Hematopoietic multipotent progenitor cell (in vitro differentiated cells): Measurements from ENCODE around the gene ANKFY1. TPM values are rescaled to one million over a fixed set of nuclear protein-coding genes. Genes with fewer than 3 reads are reported as not detected.
"Not testable (repeated sequence)": the region's sequence is repeated elsewhere in the genome, so short reads cannot be mapped to it uniquely, and the experiment has no call there.

Experiments
- DNase-seq, 3 donors: peaks; one replicate each; pipeline ENCODE4 v3.0.0-alpha.2; 2011 to 2015; ENCODE audit warnings: low read depth in 2 of 3, low spot score in 2 of 3
- total RNA-seq: library from RNA; depleted of rRNA; stranded (reverse); fragments of >200 nt; gene quantifications from one replicate; pipeline ENCODE4 v1.2.3, GENCODE V29; 2012

ANKFY1 gene
- total RNA-seq, 1 donor = 35.3 TPM

GRCh38 chr17:4161192-4161966 lies 102.4 kb downstream of the ANKFY1 start:
- DNase-seq = peak in 1 of 3 donors; percentile 39

- no peak for DNase-seq
Measured at GRCh38 chr17:4160294-4160859, 103.4 kb downstream of the ANKFY1 start.

- no peak for DNase-seq
Measured at GRCh38 chr17:4159761-4160160, 104.0 kb downstream of the ANKFY1 start.

GRCh38 chr17:4157618-4158333 lies 106.0 kb downstream of the ANKFY1 start:
- DNase-seq = no peak

GRCh38 chr17:4156750-4157381 lies 106.9 kb downstream of the ANKFY1 start:
- DNase-seq = no peak

- DNase-seq = no peak
Measured at GRCh38 chr17:4155980-4156620, 107.7 kb downstream of the ANKFY1 start.

- no peak for DNase-seq
Measured at GRCh38 chr17:4154201-4154600, 109.6 kb downstream of the ANKFY1 start.

- no peak for DNase-seq
Measured at GRCh38 chr17:4152471-4152870, 111.3 kb downstream of the ANKFY1 start.

GRCh38 chr17:4150096-4150495 lies 113.7 kb downstream of the ANKFY1 start:
- no peak for DNase-seq

GRCh38 chr17:4148611-4149308 lies 115.0 kb downstream of the ANKFY1 start:
- DNase-seq = no peak

- no peak for DNase-seq
Measured at GRCh38 chr17:4147751-4148310, 115.9 kb downstream of the ANKFY1 start.

- DNase-seq = peak in 2 of 3 donors; percentile 19 to 47
Measured at GRCh38 chr17:4146641-4147040, 117.1 kb downstream of the ANKFY1 start.

- peak in 1 of 3 donors; percentile 17 for DNase-seq
Measured at GRCh38 chr17:4144422-4144747, 119.4 kb downstream of the ANKFY1 start.

GRCh38 chr17:4143563-4144421 lies 120.0 kb downstream of the ANKFY1 start:
- peak; percentile 91 to 96 (median 95) for DNase-seq

GRCh38 chr17:4142107-4142900 lies 121.5 kb downstream of the ANKFY1 start:
- DNase-seq = peak in 1 of 3 donors; percentile 36

GRCh38 chr17:4140125-4140524 lies 123.7 kb downstream of the ANKFY1 start:
- no peak for DNase-seq

- not testable (repeated sequence) for DNase-seq
Measured at GRCh38 chr17:4138906-4139526, 124.8 kb downstream of the ANKFY1 start.

GRCh38 chr17:4136373-4136772 lies 127.4 kb downstream of the ANKFY1 start:
- no peak for DNase-seq
